ENCODE results near the gene TRIM38.

The TRIM38 gene

DNA sequence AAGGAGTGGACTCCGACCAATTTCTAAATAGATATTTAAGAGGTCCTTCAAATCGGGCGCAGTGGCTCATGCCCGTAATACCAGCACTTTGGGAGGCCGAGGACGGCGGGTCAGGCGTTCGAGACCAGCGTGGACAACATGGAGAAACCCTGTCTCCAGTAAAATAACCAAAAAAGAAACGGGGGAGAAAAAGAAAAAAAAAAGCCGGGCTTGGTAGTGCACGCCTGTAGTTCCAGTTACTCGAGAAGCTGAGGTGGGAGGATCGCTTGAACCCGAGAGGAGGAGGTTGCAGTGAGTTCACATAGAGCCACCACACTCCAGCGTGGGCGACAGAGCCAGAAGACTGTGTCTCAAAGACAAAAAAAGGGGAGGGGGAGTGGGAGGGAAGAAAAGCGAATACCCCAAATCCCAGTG is 71.3 kb downstream of the TRIM38 start:
- peak overlapping the region; percentile 93 for H3K27ac ChIP-seq
- H3K4me1 ChIP-seq (ENCODE audit: low read depth, poor library complexity, severe bottlenecking) = peaks cover 27% of the 10 kb centered on the region
- no peaks in the 10 kb centered on the region for H3K36me3 ChIP-seq (ENCODE audit: insufficient read depth)
- TF ChIP-seq, protein P1, sequence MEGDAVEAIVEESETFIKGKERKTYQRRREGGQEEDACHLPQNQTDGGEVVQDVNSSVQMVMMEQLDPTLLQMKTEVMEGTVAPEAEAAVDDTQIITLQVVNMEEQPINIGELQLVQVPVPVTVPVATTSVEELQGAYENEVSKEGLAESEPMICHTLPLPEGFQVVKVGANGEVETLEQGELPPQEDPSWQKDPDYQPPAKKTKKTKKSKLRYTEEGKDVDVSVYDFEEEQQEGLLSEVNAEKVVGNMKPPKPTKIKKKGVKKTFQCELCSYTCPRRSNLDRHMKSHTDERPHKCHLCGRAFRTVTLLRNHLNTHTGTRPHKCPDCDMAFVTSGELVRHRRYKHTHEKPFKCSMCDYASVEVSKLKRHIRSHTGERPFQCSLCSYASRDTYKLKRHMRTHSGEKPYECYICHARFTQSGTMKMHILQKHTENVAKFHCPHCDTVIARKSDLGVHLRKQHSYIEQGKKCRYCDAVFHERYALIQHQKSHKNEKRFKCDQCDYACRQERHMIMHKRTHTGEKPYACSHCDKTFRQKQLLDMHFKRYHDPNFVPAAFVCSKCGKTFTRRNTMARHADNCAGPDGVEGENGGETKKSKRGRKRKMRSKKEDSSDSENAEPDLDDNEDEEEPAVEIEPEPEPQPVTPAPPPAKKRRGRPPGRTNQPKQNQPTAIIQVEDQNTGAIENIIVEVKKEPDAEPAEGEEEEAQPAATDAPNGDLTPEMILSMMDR (conservative IDR thresholded peaks at IDR 0.05; ENCODE audit: low read depth, low read length) = no peak
- H3K4me2 ChIP-seq = peak overlapping the region; percentile 58; the same call in 1 of the 2 replicates
- H3K79me2 ChIP-seq (ENCODE audit: insufficient read depth, low read depth) = peaks cover 14% of the 10 kb centered on the region
- H3K27me3 ChIP-seq (ENCODE audit: insufficient read depth, low read depth) = no peaks in the 10 kb centered on the region
- H3K9ac ChIP-seq = peak overlapping the region; percentile 94
- H3K4me3 ChIP-seq (IDR thresholded peaks at IDR 0.05; ENCODE audit: insufficient read depth, low read depth, low read length) = no peak overlapping the region
- peak overlapping the region; percentile 51 for H2AFZ ChIP-seq (ENCODE audit: low read depth)
- no peaks in the 10 kb centered on the region for H4K20me1 ChIP-seq (ENCODE audit: insufficient read depth)

GRCh38 chr6:26034905-26035304 is 72.3 kb downstream of the TRIM38 start:
- Histone ChIP-seq H3K4me2 (peak overlapping the region; percentile 58; the same call in 1 of the 2 replicates), H3K4me3 (IDR thresholded peaks at IDR 0.05; ENCODE audit: insufficient read depth, low read depth, low read length) (no peak overlapping the region), H3K79me2 (ENCODE audit: insufficient read depth, low read depth) (peaks cover 11% of the 10 kb centered on the region), H3K4me1 (ENCODE audit: low read depth, poor library complexity, severe bottlenecking) (peaks cover 19% of the 10 kb centered on the region), H3K27me3 (ENCODE audit: insufficient read depth, low read depth) (no peaks in the 10 kb centered on the region), H3K27ac (no peak overlapping the region), H4K20me1 (ENCODE audit: insufficient read depth) (no peaks in the 10 kb centered on the region), H3K36me3 (ENCODE audit: insufficient read depth) (no peaks in the 10 kb centered on the region), H2AFZ (ENCODE audit: low read depth) (no peak overlapping the region), H3K9ac (no peak overlapping the region)
- TF ChIP-seq, protein P1 (conservative IDR thresholded peaks at IDR 0.05; ENCODE audit: low read depth, low read length) = no peak
